ENCODE measurements around the gene C4orf33.
"Not testable (repeated sequence)": the region's sequence is repeated elsewhere in the genome, so short reads cannot be mapped to it uniquely, and the experiment has no call there.

C4orf33 gene

GRCh38 chr4:129126614-129127013 is 30.7 kb downstream of the C4orf33 start:
- DNase-seq (ENCODE audit: low read depth in 2 of 2): not testable (repeated sequence)

DNA sequence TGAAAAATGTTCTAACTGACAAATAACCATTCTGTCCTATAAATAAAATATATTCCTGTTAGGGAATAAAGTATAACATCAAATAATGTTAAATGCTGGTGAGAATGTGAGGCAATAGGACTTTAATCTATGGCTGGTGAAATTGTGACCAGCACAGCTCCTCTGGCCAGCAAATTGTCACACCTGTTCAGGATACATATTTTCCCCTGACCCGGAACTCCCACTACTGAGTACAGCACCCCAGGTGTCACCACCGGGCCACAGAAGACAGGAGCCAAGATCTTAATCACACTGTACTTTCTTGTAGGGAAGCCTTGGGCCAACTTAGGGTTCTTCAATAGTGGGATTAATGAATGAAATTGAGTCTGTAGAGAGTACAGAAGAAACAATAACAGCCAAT is 33.2 kb downstream of the C4orf33 start:
- no peak for DNase-seq (ENCODE audit: low read depth in 2 of 2)

GRCh38 chr4:129131343-129131742 is 35.4 kb downstream of the C4orf33 start:
- no peak for DNase-seq (ENCODE audit: low read depth in 2 of 2)

DNA sequence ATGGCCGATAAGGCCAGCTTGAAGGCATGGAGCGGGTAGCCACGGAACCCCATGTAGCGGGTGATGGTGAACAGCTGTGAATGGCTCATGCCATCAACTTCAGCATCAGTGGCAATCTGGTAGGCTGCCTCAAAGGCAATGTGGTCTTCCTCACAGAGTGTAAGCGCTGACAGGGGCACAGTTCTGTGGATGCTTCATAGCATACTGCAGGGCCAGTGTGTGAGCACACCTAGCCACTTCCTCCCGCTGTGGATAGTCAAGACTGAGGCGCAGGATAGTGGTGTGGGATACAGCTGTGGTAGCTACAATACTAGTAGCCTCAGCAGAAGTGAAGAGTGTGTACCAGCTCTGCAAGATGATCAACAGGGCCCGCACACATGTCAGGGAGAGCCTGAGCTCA is 40.5 kb downstream of the C4orf33 start:
- DNase-seq (ENCODE audit: low read depth in 2 of 2): no peak

- no peak for DNase-seq (ENCODE audit: low read depth in 2 of 2)
These were observed 43.0 kb downstream of the C4orf33 start for GRCh38 chr4:129138810-129139496.

DNA sequence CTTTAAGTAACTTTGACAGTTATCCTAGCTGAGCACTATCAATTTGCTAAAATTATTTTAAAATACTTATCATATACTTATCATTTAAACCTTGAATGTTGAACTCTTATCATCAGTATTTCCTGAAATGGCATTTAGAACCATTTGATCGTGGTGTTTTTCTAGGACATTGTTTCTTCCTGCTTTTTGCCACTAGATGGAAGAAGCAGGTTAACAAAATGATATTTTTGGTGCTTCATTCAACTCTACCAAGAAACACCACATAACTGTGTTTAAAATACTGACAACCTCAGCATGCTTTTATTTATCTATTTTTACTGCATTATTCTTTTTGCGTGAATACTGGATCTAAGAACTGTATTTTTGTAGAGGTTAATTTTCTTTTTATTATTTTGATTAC is 44.6 kb downstream of the C4orf33 start:
- DNase-seq (ENCODE audit: low read depth in 2 of 2): no peak

GRCh38 chr4:129143359-129143758 is 47.4 kb downstream of the C4orf33 start:
- no peak for DNase-seq (ENCODE audit: low read depth in 2 of 2)

- no peak for DNase-seq (ENCODE audit: low read depth in 2 of 2)
These were observed 48.8 kb downstream of the C4orf33 start for GRCh38 chr4:129144755-129145206.

- no peak for DNase-seq (ENCODE audit: low read depth in 2 of 2)
These were observed 49.3 kb downstream of the C4orf33 start for GRCh38 chr4:129145222-129145730.

DNA sequence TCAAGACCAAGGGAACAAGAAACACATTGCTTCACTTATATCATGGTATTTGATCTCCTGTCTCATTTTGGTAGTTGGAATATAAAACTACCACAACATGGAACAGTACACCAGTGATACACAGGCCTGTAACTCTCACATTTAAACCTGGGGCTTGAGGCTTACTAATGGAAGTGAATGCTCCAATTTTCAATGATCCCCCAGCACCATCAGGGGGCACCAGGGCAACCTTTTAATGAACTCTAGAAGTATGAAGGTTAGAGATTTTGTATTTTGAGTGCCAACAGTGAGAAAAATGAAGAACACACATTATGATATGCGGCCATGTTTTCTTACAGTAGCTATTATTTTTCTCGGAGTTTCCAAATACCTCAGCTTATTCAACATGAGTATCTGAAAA is 50.7 kb downstream of the C4orf33 start:
- DNase-seq (ENCODE audit: low read depth in 2 of 2): no peak

GRCh38 chr4:129148892-129149291 is 52.9 kb downstream of the C4orf33 start:
- no peak for DNase-seq (ENCODE audit: low read depth in 2 of 2)

GRCh38 chr4:129149906-129150305 is 54.0 kb downstream of the C4orf33 start:
- no peak for DNase-seq (ENCODE audit: low read depth in 2 of 2)

DNA sequence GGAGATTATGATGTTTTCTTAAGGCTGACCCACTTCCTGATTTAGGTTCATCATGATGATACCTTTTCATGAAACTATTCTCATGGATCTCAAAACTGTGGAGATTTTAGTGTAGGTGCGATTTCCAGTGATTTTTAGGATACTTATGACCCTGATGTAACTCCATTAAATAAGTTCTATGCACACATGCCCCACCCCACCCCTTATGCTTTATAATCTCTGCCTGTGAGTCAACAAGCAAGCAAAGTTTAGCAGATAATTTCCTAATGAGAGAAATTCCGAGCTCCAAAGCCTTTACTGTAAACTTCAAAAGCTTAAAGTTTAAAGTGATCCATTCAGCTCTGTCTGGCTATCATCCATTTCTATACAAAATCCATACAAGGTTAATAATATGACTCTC is 56.4 kb downstream of the C4orf33 start:
- DNase-seq (ENCODE audit: low read depth in 2 of 2): no peak

- no peak for DNase-seq (ENCODE audit: low read depth in 2 of 2)
These were observed 57.7 kb downstream of the C4orf33 start for GRCh38 chr4:129153700-129154099.

DNA sequence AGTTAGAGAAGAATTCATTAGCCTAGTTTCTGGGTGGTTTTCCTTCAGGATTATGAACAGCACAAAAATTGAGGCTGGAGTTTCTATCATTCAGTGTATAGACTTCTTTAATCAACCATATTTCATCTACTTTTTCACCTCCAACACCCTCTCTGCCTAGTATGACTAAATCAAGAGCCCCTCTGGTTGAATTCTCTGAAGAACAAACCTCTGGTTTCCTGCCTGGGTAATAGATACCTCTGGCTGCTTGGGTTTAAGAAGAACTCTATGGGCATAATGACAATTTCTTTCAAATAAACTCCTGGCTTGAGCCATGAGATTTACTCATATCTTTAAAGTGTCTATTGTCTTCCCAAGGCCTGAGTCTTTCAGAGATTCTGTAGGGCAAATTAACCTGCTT is 66.5 kb downstream of the C4orf33 start:
- no peak for DNase-seq (ENCODE audit: low read depth in 2 of 2)

DNA sequence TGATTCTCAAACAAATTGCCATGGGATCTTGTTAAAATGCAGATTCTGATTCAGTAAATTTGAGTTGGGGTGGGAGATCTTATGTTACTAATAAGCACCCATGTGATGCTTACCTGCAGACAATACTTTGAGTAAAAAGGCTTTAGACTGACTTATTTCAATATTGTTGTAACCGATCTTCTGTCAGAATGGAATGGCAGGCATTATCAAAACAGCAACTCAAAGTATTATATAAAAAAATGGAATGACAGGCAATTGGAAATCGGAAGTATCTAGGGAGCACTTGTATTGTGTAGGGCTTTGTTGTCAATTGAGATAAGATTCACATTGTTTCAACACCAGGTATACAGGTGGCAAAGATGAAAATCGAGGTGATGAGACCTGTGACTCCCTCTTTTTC is 67.5 kb downstream of the C4orf33 start:
- DNase-seq (ENCODE audit: low read depth in 2 of 2): no peak

- DNase-seq (ENCODE audit: low read depth in 2 of 2): no peak
These were observed 68.3 kb downstream of the C4orf33 start for GRCh38 chr4:129164243-129164642.

All from stimulated activated CD4-positive, alpha-beta T cell treated with anti-CD3 and anti-CD28 coated beads, Interleukin-4, amount 100 ng/mL, for 48 hours (primary cell).